ENCODE measurements around the gene USP44. TPM values are rescaled to one million over a fixed set of nuclear protein-coding genes. Genes with fewer than 3 reads are reported as not detected.
"Not testable (repeated sequence)": the region's sequence is repeated elsewhere in the genome, so short reads cannot be mapped to it uniquely, and the experiment has no call there.

Gene USP44
- total and polyA plus RNA-seq, 9 donors: 0.75 to 4.7 (median 3.3) TPM

DNA sequence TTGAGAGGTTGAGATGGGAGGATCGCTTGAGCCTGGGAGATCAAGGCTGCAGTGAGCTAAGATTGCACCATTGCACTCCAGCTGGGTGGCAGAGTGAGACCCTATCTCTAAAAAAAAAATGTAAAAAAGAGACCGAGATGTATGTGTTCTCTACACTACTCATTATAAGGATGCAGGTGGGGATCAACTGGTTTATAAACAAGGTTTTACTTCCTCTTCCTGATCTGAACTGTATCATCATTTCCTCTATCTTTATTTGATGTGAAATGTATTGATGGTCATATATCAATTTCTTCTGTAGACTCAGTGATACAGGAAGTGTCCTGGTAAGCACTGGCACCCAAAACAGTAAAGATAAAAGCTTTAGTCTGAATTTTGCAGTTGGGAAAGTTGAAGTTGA, 20.1 kb upstream of the USP44 start:
- Histone ChIP-seq H3K9me3 (no peaks in the 10 kb centered on the region), H3K4me3 (no peak overlapping the region), H3K4me1 (ENCODE audit: insufficient read depth) (no peaks in the 10 kb centered on the region), H3K27ac (no peak overlapping the region), H3K27me3 (no peaks in the 10 kb centered on the region), H3K36me3 (no peaks in the 10 kb centered on the region)
- no peak for DNase-seq
- WGBS, 3 donors: 85 to 95% (median 88%) methylated on average over 2 of the region's 2 CpGs
- intact Hi-C loops (cut with DNase I): no loop called here
- TF ChIP-seq, protein P1, sequence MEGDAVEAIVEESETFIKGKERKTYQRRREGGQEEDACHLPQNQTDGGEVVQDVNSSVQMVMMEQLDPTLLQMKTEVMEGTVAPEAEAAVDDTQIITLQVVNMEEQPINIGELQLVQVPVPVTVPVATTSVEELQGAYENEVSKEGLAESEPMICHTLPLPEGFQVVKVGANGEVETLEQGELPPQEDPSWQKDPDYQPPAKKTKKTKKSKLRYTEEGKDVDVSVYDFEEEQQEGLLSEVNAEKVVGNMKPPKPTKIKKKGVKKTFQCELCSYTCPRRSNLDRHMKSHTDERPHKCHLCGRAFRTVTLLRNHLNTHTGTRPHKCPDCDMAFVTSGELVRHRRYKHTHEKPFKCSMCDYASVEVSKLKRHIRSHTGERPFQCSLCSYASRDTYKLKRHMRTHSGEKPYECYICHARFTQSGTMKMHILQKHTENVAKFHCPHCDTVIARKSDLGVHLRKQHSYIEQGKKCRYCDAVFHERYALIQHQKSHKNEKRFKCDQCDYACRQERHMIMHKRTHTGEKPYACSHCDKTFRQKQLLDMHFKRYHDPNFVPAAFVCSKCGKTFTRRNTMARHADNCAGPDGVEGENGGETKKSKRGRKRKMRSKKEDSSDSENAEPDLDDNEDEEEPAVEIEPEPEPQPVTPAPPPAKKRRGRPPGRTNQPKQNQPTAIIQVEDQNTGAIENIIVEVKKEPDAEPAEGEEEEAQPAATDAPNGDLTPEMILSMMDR (IDR thresholded peaks at IDR 0.05): no peak

DNA sequence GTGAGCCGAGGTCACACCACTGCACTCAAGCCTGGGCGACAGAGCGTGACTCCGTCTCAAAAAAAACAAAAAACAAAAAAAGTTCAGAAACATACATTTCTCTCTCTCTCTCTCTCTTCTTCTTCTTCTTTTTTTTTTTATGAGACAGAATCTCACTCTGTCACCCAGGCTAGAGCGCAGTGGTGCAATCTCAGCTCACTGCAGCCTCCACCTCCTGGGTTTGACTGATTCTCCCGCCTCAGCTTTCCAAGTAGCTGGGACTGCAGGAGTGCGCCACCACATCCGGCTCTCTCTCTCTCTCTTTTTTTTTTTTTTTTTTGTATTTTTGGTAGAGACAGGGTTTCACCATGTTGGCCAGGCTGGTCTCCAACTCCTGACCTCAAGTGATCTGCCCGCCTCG, 16.8 kb upstream of the USP44 start:
- H3K27ac ChIP-seq; DNase-seq; H3K9me3 ChIP-seq; H3K36me3 ChIP-seq; H3K4me1 ChIP-seq (ENCODE audit: insufficient read depth); H3K4me3 ChIP-seq; intact Hi-C loops (cut with DNase I); H3K27me3 ChIP-seq: not testable (repeated sequence)
- 90 to 95% (median 93%) methylated on average over 10 of the region's 10 CpGs for WGBS, 3 donors

DNA sequence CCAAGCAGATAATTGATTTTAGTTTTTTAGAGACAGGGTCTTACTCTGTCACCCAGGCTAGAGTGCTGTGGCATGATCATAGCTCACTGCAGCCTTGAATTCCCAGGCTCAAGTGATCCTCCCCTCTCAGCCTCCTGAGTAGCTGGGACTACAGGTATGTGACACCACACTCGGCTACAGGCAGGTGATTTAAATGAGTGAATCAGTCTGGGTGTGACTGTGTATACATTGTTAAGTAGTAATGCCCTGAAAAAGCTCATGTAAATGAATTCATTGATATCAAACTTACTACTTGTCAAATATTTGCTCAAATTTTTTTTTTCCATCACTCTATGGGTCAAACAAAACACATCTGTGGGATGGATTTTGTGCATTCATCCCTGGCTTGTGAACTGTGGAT, 6.3 kb upstream of the USP44 start:
- H3K9me3 ChIP-seq: no peaks in the 10 kb centered on the region
- no peaks in the 10 kb centered on the region for H3K4me1 ChIP-seq (ENCODE audit: insufficient read depth)
- no peaks in the 10 kb centered on the region for H3K27me3 ChIP-seq
- DNase-seq: no peak
- no peak overlapping the region for H3K4me3 ChIP-seq
- WGBS, 3 donors: 77 to 96% (median 89%) methylated on average over 1 of the region's 1 CpG
- H3K36me3 ChIP-seq: no peaks in the 10 kb centered on the region
- intact Hi-C loops (cut with DNase I): no loop called here
- TF ChIP-seq POLR2A (IDR thresholded peaks at IDR 0.05) (no peak), EP300 (IDR thresholded peaks at IDR 0.05) (no peak)
- H3K27ac ChIP-seq: no peak overlapping the region

DNA sequence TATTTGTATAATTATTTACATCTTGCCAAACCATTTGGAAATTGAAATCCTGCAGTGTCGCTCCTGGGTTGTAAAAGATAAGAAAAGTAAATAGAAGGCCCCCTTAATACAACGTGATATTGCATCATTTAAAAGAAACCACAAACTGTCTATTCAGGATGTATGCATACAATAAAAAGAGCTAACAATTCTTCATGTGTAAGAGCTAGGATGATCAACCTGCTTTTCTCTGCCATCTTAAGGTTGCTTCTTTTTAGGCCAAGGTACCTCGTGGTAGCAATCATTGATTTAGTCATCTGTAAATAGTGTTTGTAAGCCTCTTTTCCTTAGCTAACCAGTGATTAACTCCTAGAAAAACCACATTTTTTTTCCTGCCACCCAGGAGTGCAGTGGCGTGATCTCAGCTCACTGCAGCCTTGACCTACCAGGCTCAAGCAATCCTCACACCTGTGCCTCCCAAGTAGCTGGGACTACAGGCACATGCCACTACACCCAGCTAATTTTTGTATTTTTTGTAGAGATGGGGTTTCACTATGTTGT, 3.3 kb upstream of the USP44 start:
- intact Hi-C loops (cut with DNase I): no loop called here
- WGBS, 3 donors: 34 to 53% (median 39%) methylated on average over 4 of the region's 4 CpGs
- no peaks in the 10 kb centered on the region for H3K36me3 ChIP-seq
- no peaks in the 10 kb centered on the region for H3K4me1 ChIP-seq (ENCODE audit: insufficient read depth)
- DNase-seq: no peak
- no peak overlapping the region for H3K27ac ChIP-seq
- H3K4me3 ChIP-seq: no peak overlapping the region
- TF ChIP-seq POLR2A (IDR thresholded peaks at IDR 0.05) (no peak), EP300 (IDR thresholded peaks at IDR 0.05) (no peak)
- TF ChIP-seq, protein P1 (IDR thresholded peaks at IDR 0.05): no peak
- no peaks in the 10 kb centered on the region for H3K9me3 ChIP-seq
- no peaks in the 10 kb centered on the region for H3K27me3 ChIP-seq

DNA sequence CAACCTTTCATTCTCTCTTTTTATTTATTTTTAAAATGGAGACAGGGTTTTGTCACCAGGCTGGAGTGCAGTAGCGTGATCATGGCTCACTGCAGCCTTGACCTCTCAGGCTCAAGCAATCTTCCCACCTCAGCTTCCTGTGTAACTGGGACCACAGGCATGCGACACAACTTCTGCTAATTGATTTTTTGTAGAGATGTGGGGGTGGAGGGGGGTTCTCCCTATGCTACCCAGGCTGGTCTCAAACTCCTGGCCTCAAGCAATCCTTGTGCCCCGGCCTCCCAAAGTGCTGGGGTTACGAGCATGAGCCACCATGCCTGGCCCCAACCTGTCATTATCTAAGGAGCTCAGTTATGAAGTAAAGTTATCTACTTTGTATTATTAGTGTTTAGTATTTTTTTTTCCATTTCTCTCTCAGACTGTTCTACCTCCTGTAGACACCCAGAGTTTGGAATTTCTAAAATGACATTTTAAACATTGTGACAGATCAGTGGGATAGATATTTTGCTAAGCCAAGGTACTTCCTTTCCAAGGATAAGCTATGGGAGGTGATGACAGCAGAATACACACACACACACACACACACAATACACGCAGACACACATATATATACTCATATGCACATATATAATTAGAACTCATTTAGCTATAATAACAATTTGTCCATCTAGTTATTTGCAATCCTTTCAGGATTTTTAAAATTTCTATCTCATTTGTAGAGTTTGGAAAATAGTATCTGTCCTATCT, 2.1 kb upstream of the USP44 start:
- H3K36me3 ChIP-seq: no peaks in the 10 kb centered on the region
- H3K4me1 ChIP-seq (ENCODE audit: insufficient read depth): no peaks in the 10 kb centered on the region
- WGBS, 3 donors: 85 to 91% (median 90%) methylated on average over 5 of the region's 5 CpGs
- TF ChIP-seq, protein P1 (IDR thresholded peaks at IDR 0.05): no peak
- TF ChIP-seq POLR2A (IDR thresholded peaks at IDR 0.05): no peak
- TF ChIP-seq EP300 (IDR thresholded peaks at IDR 0.05): no peak
- H3K4me3 ChIP-seq: no peak overlapping the region
- no peaks in the 10 kb centered on the region for H3K9me3 ChIP-seq
- no peak for DNase-seq
- no peaks in the 10 kb centered on the region for H3K27me3 ChIP-seq
- intact Hi-C loops (cut with DNase I): no loop called here
- H3K27ac ChIP-seq: no peak overlapping the region
